Stimulated activated CD4-positive, alpha-beta T cell treated with anti-CD3 and anti-CD28 coated beads, TNF-alpha, amount 100 ng/mL, for 24 hours (primary cell): ENCODE data around the gene BCS1L.
A peak's percentile ranks its signal among the peaks of the same experiment; 100 is the strongest.

Experiments
- DNase-seq, 3 experiments: peaks; one replicate each; pipeline ENCODE4 v3.0.0-alpha.2; 2020; ENCODE audit warnings: low read depth in 3 of 3

The BCS1L gene

GRCh38 chr2:218659258-218659987 lies at the start of gene BCS1L, which contains the start of gene ZNF142:
Gene BCS1L (plus strand): TSS chr2:218659683. CDS start chr2:218660988, 1,305 bp downstream.
Gene ZNF142 (minus strand): TSS chr2:218659623. CDS start chr2:218656429, 3,194 bp downstream.
- DNase-seq = peak; percentile 92 to 97 (median 93)

GRCh38 chr2:218615868-218616315 lies 43.6 kb upstream of the BCS1L start:
- no peak for DNase-seq

- DNase-seq = no peak
Measured at GRCh38 chr2:218618102-218618860, 41.2 kb upstream of the BCS1L start.

GRCh38 chr2:218621007-218621406 lies 38.5 kb upstream of the BCS1L start:
- DNase-seq = no peak

- DNase-seq = no peak
Measured at GRCh38 chr2:218622606-218623365, 36.7 kb upstream of the BCS1L start.

GRCh38 chr2:218623366-218623705 lies 36.1 kb upstream of the BCS1L start:
- DNase-seq = no peak

- no peak for DNase-seq
Measured at GRCh38 chr2:218626369-218626768, 33.1 kb upstream of the BCS1L start.

- no peak for DNase-seq
Measured at GRCh38 chr2:218627939-218628338, 31.5 kb upstream of the BCS1L start.

GRCh38 chr2:218631837-218632236 lies 27.6 kb upstream of the BCS1L start:
- no peak for DNase-seq

- DNase-seq = no peak
Measured at GRCh38 chr2:218635719-218636118, 23.8 kb upstream of the BCS1L start.

- DNase-seq = no peak
Measured at GRCh38 chr2:218638372-218638771, 21.1 kb upstream of the BCS1L start.

- DNase-seq = no peak
Measured at GRCh38 chr2:218642121-218642656, 17.3 kb upstream of the BCS1L start.

- DNase-seq = no peak
Measured at GRCh38 chr2:218642786-218643185, 16.7 kb upstream of the BCS1L start.

GRCh38 chr2:218643751-218644310 lies 15.7 kb upstream of the BCS1L start:
- no peak for DNase-seq

- no peak for DNase-seq
Measured at GRCh38 chr2:218644721-218645120, 14.8 kb upstream of the BCS1L start.

- no peak for DNase-seq
Measured at GRCh38 chr2:218645126-218645525, 14.4 kb upstream of the BCS1L start.

GRCh38 chr2:218648088-218648786 lies 11.2 kb upstream of the BCS1L start:
- DNase-seq = peak in 1 of 3 experiments; percentile 51

GRCh38 chr2:218648787-218649100 lies 10.7 kb upstream of the BCS1L start:
- no peak for DNase-seq

- no peak for DNase-seq
Measured at GRCh38 chr2:218655751-218656150, 3.7 kb upstream of the BCS1L start.

GRCh38 chr2:218658671-218659257 lies 719 bp upstream of the BCS1L start:
- peak in 2 of 3 experiments; percentile 5 to 46 for DNase-seq

GRCh38 chr2:218659988-218660358 lies 490 bp downstream of the BCS1L start:
- no peak for DNase-seq
